IMR-90 (cell line): ENCODE results near the gene SORCS1.

ENCODE experiments used
- CEBPB ChIP-seq: IDR thresholded peaks from 2 replicates; pipeline ENCODE4 v1.6.1; 2012; ENCODE audit warnings: low read depth, low read length, improper control_type of control experiment
- CTCF ChIP-seq: conservative IDR thresholded peaks from 2 replicates; pipeline ENCODE4 v1.5.1; 2012; ENCODE audit warnings: mild to moderate bottlenecking, low read depth, low read length, improper control_type of control experiment
- FOS ChIP-seq: fragments of 150-350 bp; IDR thresholded peaks from 2 replicates; pipeline ENCODE4 v1.6.1; 2016; ENCODE audit warnings: low read depth, low read length
- MXI1 ChIP-seq: IDR thresholded peaks from 2 replicates; pipeline ENCODE4 v1.6.1; 2012; ENCODE audit warnings: low read depth, mild to moderate bottlenecking, low read length, moderate library complexity, borderline replicate concordance
- POLR2A ChIP-seq: IDR thresholded peaks from 2 replicates; pipeline ENCODE4 v1.6.1; 2012; ENCODE audit warnings: mild to moderate bottlenecking, low read depth, low read length
- RAD21 ChIP-seq: IDR thresholded peaks from 2 replicates; pipeline ENCODE4 v1.6.1; 2012; ENCODE audit warnings: low read length, improper control_type of control experiment
- RCOR1 ChIP-seq: IDR thresholded peaks from 2 replicates; pipeline ENCODE4 v1.6.1; 2012; ENCODE audit warnings: mild to moderate bottlenecking, low read length, improper control_type of control experiment; ENCODE audit not compliant: insufficient replicate concordance
- RFX5 ChIP-seq: IDR thresholded peaks from 2 replicates; pipeline ENCODE4 v1.8.0; 2012; ENCODE audit warnings: low read depth, mild to moderate bottlenecking, low read length, moderate library complexity
- USF2 ChIP-seq: fragments of 150-350 bp; IDR thresholded peaks from 2 replicates; pipeline ENCODE4 v1.6.1; 2017; ENCODE audit warnings: mild to moderate bottlenecking, antibody characterized with exemption, low read length, low read depth

GRCh38 chr10:106971411-106971831, 193.1 kb downstream of the SORCS1 start:
- TF ChIP-seq CTCF: no peak
- no peak for TF ChIP-seq FOS
- no peak for TF ChIP-seq MXI1
- no peak for TF ChIP-seq POLR2A
- no peak for TF ChIP-seq RFX5
- TF ChIP-seq RAD21: no peak
- TF ChIP-seq USF2: no peak
- TF ChIP-seq RCOR1: no peak
- TF ChIP-seq CEBPB: no peak
